ENCODE data around the gene MFAP4.

MFAP4 gene

DNA sequence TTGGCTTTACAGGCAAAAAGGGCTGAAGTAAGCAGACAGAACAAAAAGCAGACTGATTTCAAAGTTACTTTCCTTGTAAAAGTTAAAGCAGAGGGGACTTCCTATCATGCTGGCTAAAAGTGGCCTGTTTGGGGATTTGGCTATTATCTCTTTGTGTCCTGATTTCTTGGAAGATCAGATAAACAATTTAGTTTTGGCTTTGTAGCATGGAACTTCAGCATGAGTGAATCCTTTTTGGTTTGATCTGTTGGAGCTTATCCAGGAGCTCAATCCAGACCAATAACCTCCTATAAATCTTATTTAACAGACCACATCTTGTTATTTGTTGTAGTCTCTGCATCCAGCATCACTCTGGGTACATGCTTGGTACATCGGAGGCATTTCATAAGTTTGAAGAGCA is 15.2 kb upstream of the MFAP4 start:
- H3K4me3 ChIP-seq (ENCODE audit: low read depth, low read length), result no peak overlapping the region
- no peak for TF ChIP-seq CTCF (IDR thresholded peaks at IDR 0.05; ENCODE audit: low read depth, low read length)

GRCh38 chr17:19401321-19402010 is 14.5 kb upstream of the MFAP4 start:
- no peak overlapping the region for H3K4me3 ChIP-seq (ENCODE audit: low read depth, low read length)
- TF ChIP-seq CTCF (IDR thresholded peaks at IDR 0.05; ENCODE audit: low read depth, low read length), result no peak

DNA sequence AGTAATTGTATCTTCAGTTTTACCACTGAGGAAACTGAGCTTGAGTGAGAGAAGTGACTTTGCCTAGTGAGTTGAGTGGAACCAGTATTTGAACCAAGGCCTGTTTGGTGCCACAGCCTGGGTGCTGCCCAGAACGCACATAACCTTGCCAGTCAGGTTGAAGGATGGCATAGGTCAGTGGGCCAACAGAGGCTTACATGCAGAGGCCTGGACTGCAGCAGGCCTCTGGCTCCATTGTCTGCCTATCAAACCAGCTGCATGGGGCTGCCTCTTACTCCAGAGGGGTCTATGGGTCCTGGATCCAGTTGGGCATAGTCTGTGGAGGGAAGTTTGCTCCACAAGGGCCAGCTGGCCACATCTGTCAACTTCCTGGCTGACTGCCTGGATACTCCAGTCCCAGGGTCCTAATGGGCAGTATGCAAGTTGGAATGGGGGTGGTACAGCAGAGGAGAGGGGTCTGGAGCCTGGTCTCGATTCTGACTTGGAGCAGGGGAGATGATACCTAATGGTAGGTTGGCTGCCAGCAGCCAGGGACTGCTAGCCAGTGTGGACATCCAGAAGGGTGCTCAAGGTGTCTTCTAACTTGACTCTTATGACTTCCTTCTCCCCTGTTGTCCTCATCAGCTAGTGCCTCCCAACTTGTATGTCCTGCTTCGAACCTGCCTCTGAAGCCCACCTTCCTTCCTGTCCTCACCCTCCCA is 12.9 kb upstream of the MFAP4 start:
- H3K4me3 ChIP-seq (ENCODE audit: low read depth, low read length), result no peak overlapping the region

GRCh38 chr17:19398301-19399181 is 11.6 kb upstream of the MFAP4 start:
- TF ChIP-seq CTCF (IDR thresholded peaks at IDR 0.05; ENCODE audit: low read depth, low read length), result no peak
- H3K4me3 ChIP-seq (ENCODE audit: low read depth, low read length), result no peak overlapping the region

More for the DNA sequence above, 12.9 kb upstream of the MFAP4 start:
- TF ChIP-seq CTCF (IDR thresholded peaks at IDR 0.05; ENCODE audit: low read depth, low read length), result no peak

- no peak for TF ChIP-seq CTCF (IDR thresholded peaks at IDR 0.05; ENCODE audit: low read depth, low read length)
Measured at GRCh38 chr17:19397556-19398041, 10.6 kb upstream of the MFAP4 start.

GRCh38 chr17:19392303-19392702 is 5.3 kb upstream of the MFAP4 start:
- TF ChIP-seq CTCF (IDR thresholded peaks at IDR 0.05; ENCODE audit: low read depth, low read length), result no peak
- no peak overlapping the region for H3K4me3 ChIP-seq (ENCODE audit: low read depth, low read length)

More at GRCh38 chr17:19397556-19398041, 10.6 kb upstream of the MFAP4 start:
- no peak overlapping the region for H3K4me3 ChIP-seq (ENCODE audit: low read depth, low read length)
